GM23338 (cell line): ENCODE results near the gene LAMTOR1. TPM values are rescaled to one million over a fixed set of nuclear protein-coding genes. Genes with fewer than 3 reads are reported as not detected.
"Not testable (repeated sequence)": the region's sequence is repeated elsewhere in the genome, so short reads cannot be mapped to it uniquely, and the experiment has no call there.

Experiments
- ATAC-seq: fragments of 200-7000 bp; cut with Tn5 transposase; 3 replicates; pipeline ENCODE4 v1.9.1; 2020
- DNase-seq: peaks from one replicate; pipeline ENCODE4 v3.0.0-alpha.2; 2015; ENCODE audit warnings: low spot score
- H2AFZ ChIP-seq: fragments of 200-600 bp; sonication (generic); 2 replicates; pipeline ENCODE4 v1.8.0; 2016; ENCODE audit warnings: antibody characterized with exemption, mild to moderate bottlenecking, moderate library complexity
- H3F3A ChIP-seq: fragments of 200-600 bp; sonication (generic); replicated peaks from 2 replicates; pipeline ENCODE4 v1.8.0; 2017; ENCODE audit warnings: antibody characterized with exemption, mixed run types, low read depth
- H3K27ac ChIP-seq: fragments of 200-600 bp; sonication (generic); 2 replicates; pipeline ENCODE4 v1.6.1; 2016; ENCODE audit warnings: low read depth
- H3K27me3 ChIP-seq: fragments of 200-600 bp; sonication (generic); 2 replicates; pipeline ENCODE4 v1.8.0; 2016; ENCODE audit warnings: mild to moderate bottlenecking, mixed run types, moderate library complexity; ENCODE audit not compliant: insufficient read depth
- H3K36me3 ChIP-seq: fragments of 200-600 bp; sonication (generic); 2 replicates; pipeline ENCODE4 v1.8.0; 2016; ENCODE audit warnings: mild to moderate bottlenecking; ENCODE audit not compliant: insufficient read depth
- H3K4me1 ChIP-seq: fragments of 200-600 bp; sonication (generic); 2 replicates; pipeline ENCODE4 v1.8.0; 2016; ENCODE audit warnings: mild to moderate bottlenecking, moderate library complexity; ENCODE audit not compliant: insufficient read depth
- H3K4me2 ChIP-seq: fragments of 200-600 bp; sonication (generic); 2 replicates; pipeline ENCODE4 v1.7.1; 2017; ENCODE audit warnings: mixed run types
- H3K4me3 ChIP-seq: fragments of 200-600 bp; sonication (generic); 2 replicates; pipeline ENCODE4 v1.6.1; 2016; ENCODE audit warnings: mixed run types
- H3K79me2 ChIP-seq: fragments of 200-600 bp; sonication (generic); replicated peaks from 2 replicates; pipeline ENCODE4 v1.8.0; 2017; ENCODE audit warnings: mild to moderate bottlenecking; ENCODE audit not compliant: insufficient read depth
- H3K9me2 ChIP-seq: fragments of 200-600 bp; sonication (generic); 2 replicates; pipeline ENCODE4 v1.8.0; 2017; ENCODE audit not compliant: insufficient read depth
- H4K20me1 ChIP-seq: fragments of 200-600 bp; sonication (generic); replicated peaks from 2 replicates; pipeline ENCODE4 v1.8.0; 2017; ENCODE audit warnings: mild to moderate bottlenecking; ENCODE audit not compliant: insufficient read depth
- H3K27ac Mint-ChIP-seq: 2 replicates; pipeline ENCODE4 v1.8.0; 2020; ENCODE audit warnings: inconsistent platforms, mild to moderate bottlenecking, moderate library complexity, mixed read lengths
- H3K27me3 Mint-ChIP-seq: 3 replicates; pipeline ENCODE4 v1.8.0; 2022; ENCODE audit warnings: low read depth, mild to moderate bottlenecking, moderate library complexity, mixed read lengths, inconsistent platforms; ENCODE audit not compliant: insufficient read depth, poor library complexity
- H3K36me3 Mint-ChIP-seq: 3 replicates; pipeline ENCODE4 v1.8.0; 2021; ENCODE audit warnings: low read depth, mild to moderate bottlenecking, inconsistent platforms, moderate library complexity, mixed read lengths
- H3K4me1 Mint-ChIP-seq: 3 replicates; pipeline ENCODE4 v1.8.0; 2020; ENCODE audit warnings: mild to moderate bottlenecking, inconsistent platforms, mixed read lengths
- H3K4me3 Mint-ChIP-seq: 3 replicates; pipeline ENCODE4 v1.8.0; 2021; ENCODE audit warnings: moderate library complexity, mild to moderate bottlenecking, inconsistent platforms, mixed read lengths
- H3K9me3 Mint-ChIP-seq: 3 replicates; pipeline ENCODE4 v1.8.0; 2020; ENCODE audit warnings: moderate library complexity, mild to moderate bottlenecking, inconsistent platforms, mixed read lengths
- EZH2 ChIP-seq: fragments of 200-600 bp; sonication (generic); IDR thresholded peaks from one replicate; pipeline ENCODE4 v1.8.0; 2017; ENCODE audit warnings: antibody characterized with exemption, mild to moderate bottlenecking, low read depth; ENCODE audit not compliant: unreplicated experiment
- NANOG ChIP-seq: IDR thresholded peaks from 2 replicates; pipeline ENCODE4 v1.6.1; 2016; ENCODE audit warnings: antibody characterized with exemption, borderline replicate concordance
- STAT1 ChIP-seq: IDR thresholded peaks from one replicate; pipeline ENCODE4 v1.6.1; 2016; ENCODE audit warnings: antibody characterized with exemption; ENCODE audit not compliant: unreplicated experiment
- polyA plus RNA-seq: library from polyadenylated mRNA; unstranded; fragments of >200 nt; fragmentation: Nextera tagmentation; extraction: Ambion mirVana; gene quantifications from 2 replicates; pipeline ENCODE4 v1.2.1, GENCODE V29; 2016
- total RNA-seq: library from RNA; depleted of rRNA; stranded (reverse); fragments of >200 nt; shearing (Covaris generic); gene quantifications from 2 replicates; pipeline ENCODE4 v1.2.3, GENCODE V29; 2014
- TF ChIP-seq, protein P1 (sequence below), 2 experiments: fragments of 200-600 bp in 1 of 2; sonication (generic) in 1 of 2; conservative IDR thresholded peaks; 2 replicates each; pipeline versions ENCODE4 v1.5.1 to v1.6.1; 2016 to 2017; ENCODE audit warnings: antibody characterized with exemption in 2 of 2, low read depth in 2 of 2, mild to moderate bottlenecking in 2 of 2, moderate library complexity in 1 of 2
- TF ChIP-seq, protein P2 (sequence below): fragments of 250-450 bp; sonication (Bioruptor Pico); IDR thresholded peaks from 2 replicates; pipeline ENCODE4 v1.5.0; 2020; ENCODE audit warnings: mild to moderate bottlenecking, moderate library complexity
- TF ChIP-seq, protein P3 (sequence below): IDR thresholded peaks from one replicate; pipeline ENCODE4 v1.6.1; 2018; ENCODE audit warnings: antibody characterized with exemption; ENCODE audit not compliant: unreplicated experiment

LAMTOR1 gene
- total and polyA plus RNA-seq, 2 experiments from 2014 or later = 112 to 157 TPM

DNA sequence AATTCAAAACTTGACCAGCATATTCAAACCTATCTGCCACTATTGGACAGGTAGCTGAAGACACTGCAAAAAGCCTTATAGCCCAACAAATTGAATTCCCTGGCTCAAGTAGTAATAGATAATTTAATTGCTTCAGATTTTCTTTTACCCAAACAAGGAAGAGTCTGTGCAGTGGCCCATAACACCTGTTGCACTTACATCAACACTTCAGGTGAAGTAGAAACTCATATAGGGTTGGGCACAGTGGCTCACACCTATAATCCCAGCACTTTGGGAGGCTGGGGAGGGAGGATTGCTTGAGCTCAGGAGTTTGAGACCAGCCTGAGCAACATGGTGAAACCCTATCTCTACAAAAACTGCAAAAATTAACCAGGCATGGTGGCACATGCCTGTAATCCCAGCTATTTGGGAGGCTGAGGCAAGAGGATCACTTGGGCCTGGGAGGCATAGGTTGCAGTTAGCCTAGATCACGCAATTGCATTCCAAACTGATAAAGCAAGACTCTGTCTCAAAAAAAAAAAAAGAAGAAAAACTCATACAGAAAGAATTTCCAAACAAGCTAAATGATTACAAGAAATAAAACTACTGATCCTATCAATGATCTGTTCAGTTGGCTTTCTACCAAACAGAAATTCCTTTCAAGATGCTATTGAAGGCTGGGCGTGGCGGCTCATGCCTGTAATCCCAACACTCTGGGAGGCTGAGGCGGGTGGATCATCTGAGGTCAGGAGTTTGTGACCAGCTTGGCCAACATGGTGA is 41.9 kb upstream of the LAMTOR1 start:
- H3K27me3 Mint-ChIP-seq = no peaks in the 10 kb centered on the region
- no peaks in the 10 kb centered on the region for H3F3A ChIP-seq
- no peak overlapping the region for H3K4me3 ChIP-seq
- no peaks in the 10 kb centered on the region for H3K36me3 ChIP-seq
- no peaks in the 10 kb centered on the region for H3K79me2 ChIP-seq
- no peaks in the 10 kb centered on the region for H3K9me3 Mint-ChIP-seq
- H3K36me3 Mint-ChIP-seq = no peaks in the 10 kb centered on the region
- no peak overlapping the region for H3K27ac Mint-ChIP-seq
- H3K4me2 ChIP-seq = no peak overlapping the region
- no peak overlapping the region for H3K27ac ChIP-seq
- H3K4me3 Mint-ChIP-seq = no peak overlapping the region
- TF ChIP-seq, protein P1, sequence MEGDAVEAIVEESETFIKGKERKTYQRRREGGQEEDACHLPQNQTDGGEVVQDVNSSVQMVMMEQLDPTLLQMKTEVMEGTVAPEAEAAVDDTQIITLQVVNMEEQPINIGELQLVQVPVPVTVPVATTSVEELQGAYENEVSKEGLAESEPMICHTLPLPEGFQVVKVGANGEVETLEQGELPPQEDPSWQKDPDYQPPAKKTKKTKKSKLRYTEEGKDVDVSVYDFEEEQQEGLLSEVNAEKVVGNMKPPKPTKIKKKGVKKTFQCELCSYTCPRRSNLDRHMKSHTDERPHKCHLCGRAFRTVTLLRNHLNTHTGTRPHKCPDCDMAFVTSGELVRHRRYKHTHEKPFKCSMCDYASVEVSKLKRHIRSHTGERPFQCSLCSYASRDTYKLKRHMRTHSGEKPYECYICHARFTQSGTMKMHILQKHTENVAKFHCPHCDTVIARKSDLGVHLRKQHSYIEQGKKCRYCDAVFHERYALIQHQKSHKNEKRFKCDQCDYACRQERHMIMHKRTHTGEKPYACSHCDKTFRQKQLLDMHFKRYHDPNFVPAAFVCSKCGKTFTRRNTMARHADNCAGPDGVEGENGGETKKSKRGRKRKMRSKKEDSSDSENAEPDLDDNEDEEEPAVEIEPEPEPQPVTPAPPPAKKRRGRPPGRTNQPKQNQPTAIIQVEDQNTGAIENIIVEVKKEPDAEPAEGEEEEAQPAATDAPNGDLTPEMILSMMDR (conservative IDR thresholded peaks at IDR 0.05; ENCODE audit: low read depth in 2 of 2) = no peak
- TF ChIP-seq NANOG = no peak
- no peak for TF ChIP-seq STAT1
- TF ChIP-seq, protein P2, sequence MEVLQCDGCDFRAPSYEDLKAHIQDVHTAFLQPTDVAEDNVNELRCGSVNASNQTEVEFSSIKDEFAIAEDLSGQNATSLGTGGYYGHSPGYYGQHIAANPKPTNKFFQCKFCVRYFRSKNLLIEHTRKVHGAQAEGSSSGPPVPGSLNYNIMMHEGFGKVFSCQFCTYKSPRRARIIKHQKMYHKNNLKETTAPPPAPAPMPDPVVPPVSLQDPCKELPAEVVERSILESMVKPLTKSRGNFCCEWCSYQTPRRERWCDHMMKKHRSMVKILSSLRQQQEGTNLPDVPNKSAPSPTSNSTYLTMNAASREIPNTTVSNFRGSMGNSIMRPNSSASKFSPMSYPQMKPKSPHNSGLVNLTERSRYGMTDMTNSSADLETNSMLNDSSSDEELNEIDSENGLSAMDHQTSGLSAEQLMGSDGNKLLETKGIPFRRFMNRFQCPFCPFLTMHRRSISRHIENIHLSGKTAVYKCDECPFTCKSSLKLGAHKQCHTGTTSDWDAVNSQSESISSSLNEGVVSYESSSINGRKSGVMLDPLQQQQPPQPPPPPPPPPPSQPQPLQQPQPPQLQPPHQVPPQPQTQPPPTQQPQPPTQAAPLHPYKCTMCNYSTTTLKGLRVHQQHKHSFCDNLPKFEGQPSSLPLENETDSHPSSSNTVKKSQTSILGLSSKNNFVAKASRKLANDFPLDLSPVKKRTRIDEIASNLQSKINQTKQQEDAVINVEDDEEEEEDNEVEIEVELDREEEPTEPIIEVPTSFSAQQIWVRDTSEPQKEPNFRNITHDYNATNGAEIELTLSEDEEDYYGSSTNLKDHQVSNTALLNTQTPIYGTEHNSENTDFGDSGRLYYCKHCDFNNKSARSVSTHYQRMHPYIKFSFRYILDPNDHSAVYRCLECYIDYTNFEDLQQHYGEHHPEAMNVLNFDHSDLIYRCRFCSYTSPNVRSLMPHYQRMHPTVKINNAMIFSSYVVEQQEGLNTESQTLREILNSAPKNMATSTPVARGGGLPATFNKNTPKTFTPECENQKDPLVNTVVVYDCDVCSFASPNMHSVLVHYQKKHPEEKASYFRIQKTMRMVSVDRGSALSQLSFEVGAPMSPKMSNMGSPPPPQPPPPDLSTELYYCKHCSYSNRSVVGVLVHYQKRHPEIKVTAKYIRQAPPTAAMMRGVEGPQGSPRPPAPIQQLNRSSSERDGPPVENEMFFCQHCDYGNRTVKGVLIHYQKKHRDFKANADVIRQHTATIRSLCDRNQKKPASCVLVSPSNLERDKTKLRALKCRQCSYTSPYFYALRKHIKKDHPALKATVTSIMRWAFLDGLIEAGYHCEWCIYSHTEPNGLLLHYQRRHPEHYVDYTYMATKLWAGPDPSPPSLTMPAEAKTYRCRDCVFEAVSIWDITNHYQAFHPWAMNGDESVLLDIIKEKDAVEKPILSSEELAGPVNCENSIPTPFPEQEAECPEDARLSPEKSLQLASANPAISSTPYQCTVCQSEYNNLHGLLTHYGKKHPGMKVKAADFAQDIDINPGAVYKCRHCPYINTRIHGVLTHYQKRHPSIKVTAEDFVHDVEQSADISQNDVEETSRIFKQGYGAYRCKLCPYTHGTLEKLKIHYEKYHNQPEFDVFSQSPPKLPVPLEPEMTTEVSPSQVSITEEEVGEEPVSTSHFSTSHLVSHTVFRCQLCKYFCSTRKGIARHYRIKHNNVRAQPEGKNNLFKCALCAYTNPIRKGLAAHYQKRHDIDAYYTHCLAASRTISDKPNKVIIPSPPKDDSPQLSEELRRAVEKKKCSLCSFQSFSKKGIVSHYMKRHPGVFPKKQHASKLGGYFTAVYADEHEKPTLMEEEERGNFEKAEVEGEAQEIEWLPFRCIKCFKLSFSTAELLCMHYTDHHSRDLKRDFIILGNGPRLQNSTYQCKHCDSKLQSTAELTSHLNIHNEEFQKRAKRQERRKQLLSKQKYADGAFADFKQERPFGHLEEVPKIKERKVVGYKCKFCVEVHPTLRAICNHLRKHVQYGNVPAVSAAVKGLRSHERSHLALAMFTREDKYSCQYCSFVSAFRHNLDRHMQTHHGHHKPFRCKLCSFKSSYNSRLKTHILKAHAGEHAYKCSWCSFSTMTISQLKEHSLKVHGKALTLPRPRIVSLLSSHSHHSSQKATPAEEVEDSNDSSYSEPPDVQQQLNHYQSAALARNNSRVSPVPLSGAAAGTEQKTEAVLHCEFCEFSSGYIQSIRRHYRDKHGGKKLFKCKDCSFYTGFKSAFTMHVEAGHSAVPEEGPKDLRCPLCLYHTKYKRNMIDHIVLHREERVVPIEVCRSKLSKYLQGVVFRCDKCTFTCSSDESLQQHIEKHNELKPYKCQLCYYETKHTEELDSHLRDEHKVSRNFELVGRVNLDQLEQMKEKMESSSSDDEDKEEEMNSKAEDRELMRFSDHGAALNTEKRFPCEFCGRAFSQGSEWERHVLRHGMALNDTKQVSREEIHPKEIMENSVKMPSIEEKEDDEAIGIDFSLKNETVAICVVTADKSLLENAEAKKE (CRISPR knock-in tag) = no peak
- TF ChIP-seq EZH2 = no peak
- TF ChIP-seq, protein P3, sequence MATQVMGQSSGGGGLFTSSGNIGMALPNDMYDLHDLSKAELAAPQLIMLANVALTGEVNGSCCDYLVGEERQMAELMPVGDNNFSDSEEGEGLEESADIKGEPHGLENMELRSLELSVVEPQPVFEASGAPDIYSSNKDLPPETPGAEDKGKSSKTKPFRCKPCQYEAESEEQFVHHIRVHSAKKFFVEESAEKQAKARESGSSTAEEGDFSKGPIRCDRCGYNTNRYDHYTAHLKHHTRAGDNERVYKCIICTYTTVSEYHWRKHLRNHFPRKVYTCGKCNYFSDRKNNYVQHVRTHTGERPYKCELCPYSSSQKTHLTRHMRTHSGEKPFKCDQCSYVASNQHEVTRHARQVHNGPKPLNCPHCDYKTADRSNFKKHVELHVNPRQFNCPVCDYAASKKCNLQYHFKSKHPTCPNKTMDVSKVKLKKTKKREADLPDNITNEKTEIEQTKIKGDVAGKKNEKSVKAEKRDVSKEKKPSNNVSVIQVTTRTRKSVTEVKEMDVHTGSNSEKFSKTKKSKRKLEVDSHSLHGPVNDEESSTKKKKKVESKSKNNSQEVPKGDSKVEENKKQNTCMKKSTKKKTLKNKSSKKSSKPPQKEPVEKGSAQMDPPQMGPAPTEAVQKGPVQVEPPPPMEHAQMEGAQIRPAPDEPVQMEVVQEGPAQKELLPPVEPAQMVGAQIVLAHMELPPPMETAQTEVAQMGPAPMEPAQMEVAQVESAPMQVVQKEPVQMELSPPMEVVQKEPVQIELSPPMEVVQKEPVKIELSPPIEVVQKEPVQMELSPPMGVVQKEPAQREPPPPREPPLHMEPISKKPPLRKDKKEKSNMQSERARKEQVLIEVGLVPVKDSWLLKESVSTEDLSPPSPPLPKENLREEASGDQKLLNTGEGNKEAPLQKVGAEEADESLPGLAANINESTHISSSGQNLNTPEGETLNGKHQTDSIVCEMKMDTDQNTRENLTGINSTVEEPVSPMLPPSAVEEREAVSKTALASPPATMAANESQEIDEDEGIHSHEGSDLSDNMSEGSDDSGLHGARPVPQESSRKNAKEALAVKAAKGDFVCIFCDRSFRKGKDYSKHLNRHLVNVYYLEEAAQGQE = no peak
- DNase-seq (no peak), ATAC-seq (no peak)
- H3K4me1 ChIP-seq = no peaks in the 10 kb centered on the region
- H2AFZ ChIP-seq = no peak overlapping the region
- H3K4me1 Mint-ChIP-seq = peaks cover 2% of the 10 kb centered on the region; the same call in 1 of the 3 replicates
- H3K27me3 ChIP-seq = no peaks in the 10 kb centered on the region
- H4K20me1 ChIP-seq = no peaks in the 10 kb centered on the region
- no peaks in the 10 kb centered on the region for H3K9me2 ChIP-seq

DNA sequence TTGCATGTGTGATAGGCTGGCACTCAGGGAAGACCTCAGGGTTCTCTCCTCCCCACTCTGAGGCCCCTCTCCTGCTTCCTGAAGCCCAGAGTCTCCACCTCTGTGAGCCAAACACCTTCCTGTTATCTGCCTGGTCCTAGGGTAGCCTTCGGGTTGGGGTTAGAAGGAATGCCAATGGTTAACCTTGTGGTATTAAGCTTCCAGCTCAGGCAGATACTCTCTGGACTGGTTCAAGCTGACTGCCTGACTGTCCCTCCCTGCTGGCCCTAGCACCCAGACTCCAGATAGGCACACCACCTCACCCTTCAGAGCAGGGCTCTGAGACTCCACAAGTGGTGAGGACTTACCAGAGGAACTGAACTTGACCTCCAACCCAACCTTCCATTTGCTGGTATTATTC is 39.4 kb upstream of the LAMTOR1 start:
- H3K9me3 Mint-ChIP-seq, H3K36me3 Mint-ChIP-seq, H3K27ac Mint-ChIP-seq: not testable (repeated sequence)

More for the DNA sequence above, 39.4 kb upstream of the LAMTOR1 start:
- not testable (repeated sequence) for H3F3A ChIP-seq, H2AFZ ChIP-seq, H3K36me3 ChIP-seq, H3K27ac ChIP-seq, H3K9me2 ChIP-seq, H3K4me1 ChIP-seq, H3K79me2 ChIP-seq, DNase-seq, H3K27me3 ChIP-seq, H3K4me1 Mint-ChIP-seq, H3K4me3 Mint-ChIP-seq, H3K4me2 ChIP-seq, ATAC-seq, H3K4me3 ChIP-seq, H3K27me3 Mint-ChIP-seq, H4K20me1 ChIP-seq
